MCF 10A (cell line): ENCODE data around the gene HSD11B2. TPM values are rescaled to one million over a fixed set of nuclear protein-coding genes. Genes with fewer than 3 reads are reported as not detected.
A peak's percentile ranks its signal among the peaks of the same experiment; 100 is the strongest.

Experiments
- BruUV-seq: library from RNA; stranded (reverse); fragments of 400-500 nt; replicated peaks from 2 replicates; lab custom pipeline; 2021; lab: Mats Ljungman, UMichigan
- CTCF ChIA-PET: fragments of 300-600 bp; sonication (Branson Sonifier 250); formaldehyde crosslinking; extraction: SDS; loops from one replicate; lab custom pipeline; 2021; ENCODE audit warnings: antibody characterized with exemption, inconsistent platforms; lab: Yijun Ruan, JAX
- POLR2A ChIA-PET: fragments of 300-600, 350-650 bp; sonication (Branson Sonifier 250); formaldehyde crosslinking; extraction: SDS; loops from one replicate; lab custom pipeline; 2020; ENCODE audit warnings: antibody characterized with exemption, inconsistent platforms; lab: Yijun Ruan, JAX
- DNase-seq: peaks from one replicate; pipeline ENCODE4 v3.0.0-alpha.2; 2018; ENCODE audit not compliant: unreplicated experiment
- H3K27ac Mint-ChIP-seq: one replicate; pipeline ENCODE4 v1.8.0; 2022; ENCODE audit warnings: mild to moderate bottlenecking, low read depth, mixed read lengths; ENCODE audit not compliant: unreplicated experiment
- H3K27me3 Mint-ChIP-seq: one replicate; pipeline ENCODE4 v1.8.0; 2022; ENCODE audit warnings: mixed read lengths; ENCODE audit not compliant: insufficient read depth, unreplicated experiment
- H3K36me3 Mint-ChIP-seq: one replicate; pipeline ENCODE4 v1.8.0; 2022; ENCODE audit warnings: mild to moderate bottlenecking, moderate library complexity, mixed read lengths; ENCODE audit not compliant: insufficient read depth, unreplicated experiment
- H3K4me1 Mint-ChIP-seq: one replicate; pipeline ENCODE4 v1.8.0; 2022; ENCODE audit warnings: mixed read lengths; ENCODE audit not compliant: insufficient read depth, unreplicated experiment
- H3K4me3 Mint-ChIP-seq: one replicate; pipeline ENCODE4 v1.8.0; 2022; ENCODE audit warnings: mild to moderate bottlenecking, moderate library complexity, mixed read lengths; ENCODE audit not compliant: unreplicated experiment
- H3K9me3 Mint-ChIP-seq: one replicate; pipeline ENCODE4 v1.8.0; 2022; ENCODE audit warnings: mixed read lengths; ENCODE audit not compliant: unreplicated experiment
- intact Hi-C: fragments of 100-400 bp; cut with micrococcal nuclease; formaldehyde crosslinking; loops from 2 replicates; pipeline ENCODE4 v1.14.1; 2022
- total RNA-seq: library from RNA; stranded (reverse); gene quantifications from 2 replicates; pipeline ENCODE4 v1.2.3, GENCODE V29; 2022
- TF ChIP-seq, protein P1 (sequence below): fragments of 200-600 bp; IDR thresholded peaks from one replicate; pipeline ENCODE4 v1.8.0; 2022; ENCODE audit warnings: antibody characterized with exemption, mild to moderate bottlenecking; ENCODE audit not compliant: unreplicated experiment

HSD11B2 gene
- total RNA-seq, 1 experiment from 2014 or later = 0.86 TPM

DNA sequence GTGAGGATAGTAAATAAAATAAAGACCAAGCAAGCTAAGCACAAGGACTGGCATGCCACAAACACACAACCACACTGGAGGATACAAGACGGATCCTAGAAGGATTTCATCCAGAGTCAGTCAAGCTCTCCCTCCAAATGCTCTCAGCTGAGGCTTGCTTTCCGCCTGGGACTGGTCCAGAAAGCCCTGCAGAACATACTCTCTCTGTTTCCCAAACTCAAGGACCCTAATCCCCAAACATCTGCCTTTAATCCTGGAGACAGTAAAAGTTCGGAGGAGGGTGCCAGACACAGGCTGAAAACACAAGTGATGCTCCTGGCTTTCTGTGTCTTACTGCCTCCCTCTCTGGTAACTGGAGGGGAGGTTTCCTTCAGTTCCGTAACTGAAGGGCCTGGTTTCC is 5.3 kb upstream of the HSD11B2 start:
- no TSS peak for BruUV-seq
- Mint-ChIP-seq H3K27me3 (peaks cover 12% of the 10 kb centered on the region), H3K9me3 (no peaks in the 10 kb centered on the region), H3K36me3 (no peaks in the 10 kb centered on the region), H3K4me1 (peaks cover 14% of the 10 kb centered on the region), H3K27ac (no peak overlapping the region), H3K4me3 (no peak overlapping the region)
- TF ChIP-seq, protein P1, sequence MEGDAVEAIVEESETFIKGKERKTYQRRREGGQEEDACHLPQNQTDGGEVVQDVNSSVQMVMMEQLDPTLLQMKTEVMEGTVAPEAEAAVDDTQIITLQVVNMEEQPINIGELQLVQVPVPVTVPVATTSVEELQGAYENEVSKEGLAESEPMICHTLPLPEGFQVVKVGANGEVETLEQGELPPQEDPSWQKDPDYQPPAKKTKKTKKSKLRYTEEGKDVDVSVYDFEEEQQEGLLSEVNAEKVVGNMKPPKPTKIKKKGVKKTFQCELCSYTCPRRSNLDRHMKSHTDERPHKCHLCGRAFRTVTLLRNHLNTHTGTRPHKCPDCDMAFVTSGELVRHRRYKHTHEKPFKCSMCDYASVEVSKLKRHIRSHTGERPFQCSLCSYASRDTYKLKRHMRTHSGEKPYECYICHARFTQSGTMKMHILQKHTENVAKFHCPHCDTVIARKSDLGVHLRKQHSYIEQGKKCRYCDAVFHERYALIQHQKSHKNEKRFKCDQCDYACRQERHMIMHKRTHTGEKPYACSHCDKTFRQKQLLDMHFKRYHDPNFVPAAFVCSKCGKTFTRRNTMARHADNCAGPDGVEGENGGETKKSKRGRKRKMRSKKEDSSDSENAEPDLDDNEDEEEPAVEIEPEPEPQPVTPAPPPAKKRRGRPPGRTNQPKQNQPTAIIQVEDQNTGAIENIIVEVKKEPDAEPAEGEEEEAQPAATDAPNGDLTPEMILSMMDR = no peak
- intact Hi-C loops = no loop called here
- DNase-seq = no peak
- CTCF ChIA-PET = interaction anchor here (0.6 to 4.8 kb wide), 6 partner anchors 9 to 324 kb away, joined by 3 to 29 read pairs (median 4); partner anchors contain the start of genes ATP6V0D1 and ZDHHC1
- POLR2A ChIA-PET = interaction anchor here (1.0 to 1.7 kb wide), 2 partner anchors 9 to 56 kb away, joined by 3 to 5 read pairs; partner anchors contain the start of genes ATP6V0D1 and ZDHHC1

DNA sequence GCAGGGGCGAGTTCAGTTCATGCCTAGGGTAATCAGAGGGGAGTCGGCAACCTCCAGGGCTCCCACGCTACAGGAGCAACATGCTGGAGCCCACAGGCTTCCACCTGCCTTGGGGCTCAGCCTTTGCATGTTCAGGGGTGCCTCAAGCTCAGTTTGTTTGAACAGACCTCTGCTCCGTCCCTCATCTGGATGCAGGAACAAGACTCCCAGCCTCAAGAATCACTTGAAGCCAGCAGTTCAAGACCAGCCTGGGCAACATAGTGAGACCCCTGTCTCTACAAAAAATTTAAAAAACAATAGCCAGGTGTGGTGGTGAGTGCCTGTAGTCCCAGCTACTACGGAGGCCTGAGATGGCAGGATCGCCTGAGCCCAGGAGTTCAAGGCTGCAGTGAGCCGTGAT is 4.9 kb upstream of the HSD11B2 start:
- no peak overlapping the region for H3K27ac Mint-ChIP-seq
- POLR2A ChIA-PET = interaction anchor here (1.0 to 1.7 kb wide), 2 partner anchors 9 to 55 kb away, joined by 3 to 5 read pairs; partner anchors contain the start of genes ATP6V0D1 and ZDHHC1
- no peaks in the 10 kb centered on the region for H3K36me3 Mint-ChIP-seq
- intact Hi-C loops = no loop called here
- H3K4me1 Mint-ChIP-seq = peaks cover 14% of the 10 kb centered on the region
- no peak overlapping the region for H3K4me3 Mint-ChIP-seq
- no peak for DNase-seq
- CTCF ChIA-PET = interaction anchor here (0.6 to 4.8 kb wide), 9 partner anchors 9 to 325 kb away, joined by 3 to 53 read pairs (median 5); partner anchors contain the start of genes ATP6V0D1 and ZDHHC1
- H3K9me3 Mint-ChIP-seq = no peaks in the 10 kb centered on the region
- BruUV-seq = no TSS peak
- TF ChIP-seq, protein P1 = no peak
- H3K27me3 Mint-ChIP-seq = peaks cover 12% of the 10 kb centered on the region

DNA sequence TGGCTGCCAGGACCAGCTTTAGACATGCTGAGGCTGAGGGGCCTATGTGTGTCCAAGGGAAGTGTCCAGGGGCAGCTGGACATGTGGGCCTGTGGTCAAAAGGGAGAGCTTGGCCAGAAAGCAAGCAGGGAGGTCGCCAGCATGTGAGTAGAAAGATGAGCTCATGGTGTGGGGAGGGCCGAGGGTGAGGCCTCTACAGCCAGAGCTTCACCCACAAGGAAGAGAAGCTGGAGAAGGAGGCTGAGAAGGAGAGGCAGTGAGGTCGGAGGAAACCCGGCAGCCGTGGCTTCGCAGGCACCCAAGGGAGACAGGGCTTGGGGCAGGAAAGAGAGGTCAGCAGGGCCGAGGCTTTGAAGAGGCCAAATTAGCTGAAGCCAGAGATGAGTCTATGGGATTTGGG is 4.0 kb upstream of the HSD11B2 start:
- CTCF ChIA-PET = interaction anchor here (0.5 to 4.8 kb wide), 20 partner anchors 9 to 818 kb away, joined by 3 to 53 read pairs (median 5); partner anchors contain the start of genes TPPP3 and ZDHHC1
- intact Hi-C loops = no loop called here
- Mint-ChIP-seq H3K9me3 (no peaks in the 10 kb centered on the region), H3K4me1 (peaks cover 14% of the 10 kb centered on the region), H3K36me3 (no peaks in the 10 kb centered on the region), H3K27me3 (peaks cover 12% of the 10 kb centered on the region), H3K27ac (no peak overlapping the region), H3K4me3 (no peak overlapping the region)
- POLR2A ChIA-PET = interaction anchor here (0.7 to 1.7 kb wide), 2 partner anchors 54 to 219 kb away, joined by 3 to 5 read pairs; partner anchors contain the start of gene ATP6V0D1
- TF ChIP-seq, protein P1 = no peak
- no TSS peak for BruUV-seq
- no peak for DNase-seq

DNA sequence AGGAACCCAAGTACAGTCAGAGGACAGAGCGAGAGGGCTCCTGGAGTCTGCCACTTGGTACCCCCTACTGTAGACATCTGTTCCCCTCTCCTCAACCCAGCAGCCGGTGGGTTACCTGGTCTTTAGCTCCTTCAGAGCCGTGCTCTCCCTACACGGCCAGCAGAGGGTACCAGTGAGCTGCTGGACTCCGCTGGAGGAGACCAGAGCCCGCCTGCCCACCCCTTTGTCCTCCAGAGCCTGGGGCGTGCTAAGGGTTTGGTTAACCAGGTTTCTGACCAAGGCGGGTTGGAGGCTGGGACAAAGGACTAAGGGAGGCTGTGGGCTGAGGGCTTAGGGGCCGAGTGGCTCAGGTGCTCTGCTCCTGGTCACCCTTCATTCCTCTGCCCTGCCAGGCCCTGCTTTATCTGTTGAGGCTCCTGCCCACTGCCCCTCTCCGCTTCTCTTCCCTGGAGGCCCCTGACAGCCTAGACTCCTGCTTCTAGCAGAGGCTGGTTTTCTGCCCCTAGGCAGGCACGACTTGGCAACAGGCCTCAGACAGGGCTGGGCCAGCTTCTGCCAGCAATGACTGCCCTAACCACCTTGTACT is 2.7 kb upstream of the HSD11B2 start:
- BruUV-seq = no TSS peak
- H3K27ac Mint-ChIP-seq = no peak overlapping the region
- H3K27me3 Mint-ChIP-seq = peaks cover 12% of the 10 kb centered on the region
- H3K9me3 Mint-ChIP-seq = no peaks in the 10 kb centered on the region
- H3K4me3 Mint-ChIP-seq = no peak overlapping the region
- TF ChIP-seq, protein P1 = peak; percentile 81
- peak; percentile 73 for DNase-seq
- H3K36me3 Mint-ChIP-seq = no peaks in the 10 kb centered on the region
- POLR2A ChIA-PET = interaction anchor here (0.5 to 1.7 kb wide), 9 partner anchors 11 to 429 kb away, joined by 3 to 6 read pairs (median 4); partner anchors contain the start of genes ATP6V0D1 and ZDHHC1
- CTCF ChIA-PET = interaction anchor here (0.5 to 4.8 kb wide), 39 partner anchors 11 to 578 kb away, joined by 3 to 53 read pairs (median 4); partner anchors contain the start of gene ZDHHC1
- peaks cover 14% of the 10 kb centered on the region for H3K4me1 Mint-ChIP-seq
- intact Hi-C loops = loop anchor here (1.0 kb wide), 2 partner anchors 19 to 37 kb away; no protein-coding TSS in a partner anchor
